ENCODE measurements around the gene SYT3.

The SYT3 gene

GRCh38 chr19:50646074-50646807 lies 6.6 kb upstream of the SYT3 start:
- H3K4me3 ChIP-seq (ENCODE audit: low read depth, low read length) = no peak overlapping the region
- TF ChIP-seq CTCF (IDR thresholded peaks at IDR 0.05; ENCODE audit: low read depth, low read length) = no peak

GRCh38 chr19:50645107-50645506 lies 5.4 kb upstream of the SYT3 start:
- no peak overlapping the region for H3K4me3 ChIP-seq (ENCODE audit: low read depth, low read length)
- TF ChIP-seq CTCF (IDR thresholded peaks at IDR 0.05; ENCODE audit: low read depth, low read length) = no peak

GRCh38 chr19:50644315-50644915 lies 4.7 kb upstream of the SYT3 start:
- TF ChIP-seq CTCF (IDR thresholded peaks at IDR 0.05; ENCODE audit: low read depth, low read length) = no peak
- H3K4me3 ChIP-seq (ENCODE audit: low read depth, low read length) = no peak overlapping the region

GRCh38 chr19:50640368-50640767 lies 687 bp upstream of the SYT3 start:
- TF ChIP-seq CTCF (IDR thresholded peaks at IDR 0.05; ENCODE audit: low read depth, low read length) = no peak
- no peak overlapping the region for H3K4me3 ChIP-seq (ENCODE audit: low read depth, low read length)

GRCh38 chr19:50638600-50638999 lies 1.1 kb downstream of the SYT3 start:
- no peak overlapping the region for H3K4me3 ChIP-seq (ENCODE audit: low read depth, low read length)
- TF ChIP-seq CTCF (IDR thresholded peaks at IDR 0.05; ENCODE audit: low read depth, low read length) = no peak

GRCh38 chr19:50636317-50637085 lies 3.2 kb downstream of the SYT3 start:
- no peak for TF ChIP-seq CTCF (IDR thresholded peaks at IDR 0.05; ENCODE audit: low read depth, low read length)
- H3K4me3 ChIP-seq (ENCODE audit: low read depth, low read length) = no peak overlapping the region

- TF ChIP-seq CTCF (IDR thresholded peaks at IDR 0.05; ENCODE audit: low read depth, low read length) = no peak
These were observed 5.7 kb downstream of the SYT3 start for GRCh38 chr19:50633973-50634372.

More at GRCh38 chr19:50633973-50634372, 5.7 kb downstream of the SYT3 start:
- H3K4me3 ChIP-seq (ENCODE audit: low read depth, low read length) = no peak overlapping the region
